ENCODE results near the gene GPC5. TPM values are rescaled to one million over a fixed set of nuclear protein-coding genes. Genes with fewer than 3 reads are reported as not detected.

The GPC5 gene
- total RNA-seq, 2 donors from 2014 or later, result 0.55 to 1.0 TPM

DNA sequence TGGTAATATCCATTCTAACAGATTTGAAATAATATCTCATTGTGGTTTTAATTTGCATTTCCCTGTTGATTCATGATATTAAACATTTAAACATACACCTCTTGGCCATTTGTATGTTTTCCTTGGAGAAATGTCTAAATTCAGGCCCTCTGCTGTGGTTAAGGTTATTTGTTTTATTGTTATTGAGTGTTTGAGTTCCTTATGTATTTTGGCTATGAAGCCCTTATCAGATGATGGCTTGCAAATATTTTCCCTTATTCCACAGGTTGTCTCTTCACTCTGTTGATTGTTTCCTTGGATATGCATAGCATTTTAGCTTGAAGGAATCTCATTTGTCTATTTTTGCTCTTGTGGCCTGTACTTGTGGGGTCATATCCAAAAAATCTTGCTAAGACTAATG lies 303.6 kb downstream of the GPC5 start:
- ATAC-seq, result no peak
- Mint-ChIP-seq H3K4me3 (no peak overlapping the region), H3K4me1 (ENCODE audit: low read depth in 2 of 2) (no peaks in the 10 kb centered on the region), H3K36me3 (no peaks in the 10 kb centered on the region), H3K27ac (no peak overlapping the region), H3K27me3 (no peaks in the 10 kb centered on the region), H3K9me3 (peaks cover 2% of the 10 kb centered on the region)
- DNase-seq (ENCODE audit: low spot score), result no peak

DNA sequence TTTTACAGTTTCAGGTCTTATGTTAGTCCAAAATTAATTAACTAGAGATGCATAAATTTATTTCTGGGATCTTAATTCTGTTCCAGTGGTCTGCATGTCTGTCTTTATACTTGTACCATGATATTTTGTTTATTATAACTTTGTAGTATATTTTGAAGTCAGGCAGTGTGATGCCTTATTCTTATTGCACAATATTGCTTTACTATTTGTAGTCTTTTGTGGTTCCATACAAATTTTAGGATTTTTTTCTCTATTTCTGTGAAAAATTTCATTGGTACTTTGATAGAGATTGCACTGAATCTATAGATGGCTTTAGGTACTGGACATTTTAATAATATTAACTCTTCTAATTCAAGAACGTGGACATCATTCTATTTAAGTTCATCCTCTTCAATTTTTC lies 304.0 kb downstream of the GPC5 start:
- Mint-ChIP-seq H3K4me1 (ENCODE audit: low read depth in 2 of 2) (no peaks in the 10 kb centered on the region), H3K36me3 (no peaks in the 10 kb centered on the region), H3K27me3 (no peaks in the 10 kb centered on the region), H3K9me3 (peaks cover 2% of the 10 kb centered on the region), H3K4me3 (no peak overlapping the region), H3K27ac (no peak overlapping the region)
- ATAC-seq, result no peak
- no peak for DNase-seq (ENCODE audit: low spot score)

DNA sequence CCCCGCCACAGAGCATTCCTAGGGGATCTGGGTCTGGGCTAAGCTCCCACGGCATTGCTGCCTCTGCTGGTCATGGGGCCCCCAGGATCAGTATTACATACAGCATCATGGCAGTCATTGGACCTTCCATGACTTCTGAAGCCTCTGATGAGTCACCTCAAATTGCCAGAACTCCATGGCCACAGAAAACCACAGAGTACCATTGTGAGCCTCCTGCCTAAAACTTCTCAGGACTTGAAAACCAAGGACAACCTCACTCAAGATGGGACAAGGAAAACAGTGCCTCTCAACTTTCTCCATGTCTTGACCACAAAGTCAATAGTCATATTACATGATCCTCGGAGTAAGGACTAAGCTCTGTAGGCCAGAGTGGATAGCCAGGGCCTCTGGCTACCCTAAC lies 306.0 kb downstream of the GPC5 start:
- H3K9me3 Mint-ChIP-seq, result peaks cover 2% of the 10 kb centered on the region
- no peak overlapping the region for H3K4me3 Mint-ChIP-seq
- no peaks in the 10 kb centered on the region for H3K36me3 Mint-ChIP-seq
- ATAC-seq, result no peak
- H3K27me3 Mint-ChIP-seq, result no peaks in the 10 kb centered on the region
- no peak overlapping the region for H3K27ac Mint-ChIP-seq
- no peaks in the 10 kb centered on the region for H3K4me1 Mint-ChIP-seq (ENCODE audit: low read depth in 2 of 2)
- no peak for DNase-seq (ENCODE audit: low spot score)

DNA sequence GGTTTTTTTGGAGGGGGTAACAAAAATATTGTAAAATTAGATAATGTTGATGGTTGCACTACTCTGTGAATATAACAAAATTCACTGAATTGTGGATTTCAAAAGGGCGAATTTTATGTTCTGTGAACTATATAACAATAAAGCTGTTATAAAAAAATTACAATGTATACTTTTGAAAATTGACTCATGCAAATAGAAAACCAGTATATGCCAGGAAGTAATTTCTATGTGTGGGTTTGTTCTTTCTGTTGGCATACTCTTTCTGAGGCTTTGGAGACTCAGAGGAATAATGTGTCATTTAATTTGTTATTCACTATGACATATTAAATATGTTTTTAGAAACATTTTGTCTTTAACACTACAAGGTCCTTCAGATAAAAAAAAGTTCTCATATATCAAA lies 310.1 kb downstream of the GPC5 start:
- no peak overlapping the region for H3K27ac Mint-ChIP-seq
- DNase-seq (ENCODE audit: low spot score) (no peak), ATAC-seq (no peak)
- no peaks in the 10 kb centered on the region for H3K27me3 Mint-ChIP-seq
- H3K36me3 Mint-ChIP-seq, result no peaks in the 10 kb centered on the region
- H3K4me3 Mint-ChIP-seq, result no peak overlapping the region
- H3K9me3 Mint-ChIP-seq, result no peaks in the 10 kb centered on the region
- no peaks in the 10 kb centered on the region for H3K4me1 Mint-ChIP-seq (ENCODE audit: low read depth in 2 of 2)

DNA sequence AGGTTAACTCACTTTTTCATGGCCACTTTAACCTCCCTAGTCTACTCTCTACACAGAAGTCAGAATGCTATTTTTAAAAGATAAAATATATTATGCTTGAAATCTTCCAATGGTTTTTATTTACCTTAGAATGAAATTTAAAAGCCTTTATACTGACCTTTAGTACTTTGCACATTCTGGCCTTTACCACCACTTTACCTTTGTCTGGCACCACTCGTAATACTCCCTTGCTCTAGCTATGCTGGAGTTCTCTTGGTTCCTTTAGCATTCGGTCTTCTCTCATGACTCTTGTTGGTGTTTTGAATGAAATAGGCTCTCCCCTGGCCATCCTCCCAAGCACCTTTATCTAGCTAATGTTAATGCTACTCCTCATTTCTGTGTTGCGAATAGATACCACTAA lies 310.8 kb downstream of the GPC5 start:
- no peaks in the 10 kb centered on the region for H3K4me1 Mint-ChIP-seq (ENCODE audit: low read depth in 2 of 2)
- ATAC-seq (no peak), DNase-seq (ENCODE audit: low spot score) (no peak)
- H3K27me3 Mint-ChIP-seq, result no peaks in the 10 kb centered on the region
- no peak overlapping the region for H3K27ac Mint-ChIP-seq
- H3K36me3 Mint-ChIP-seq, result no peaks in the 10 kb centered on the region
- H3K9me3 Mint-ChIP-seq, result no peaks in the 10 kb centered on the region
- H3K4me3 Mint-ChIP-seq, result no peak overlapping the region

DNA sequence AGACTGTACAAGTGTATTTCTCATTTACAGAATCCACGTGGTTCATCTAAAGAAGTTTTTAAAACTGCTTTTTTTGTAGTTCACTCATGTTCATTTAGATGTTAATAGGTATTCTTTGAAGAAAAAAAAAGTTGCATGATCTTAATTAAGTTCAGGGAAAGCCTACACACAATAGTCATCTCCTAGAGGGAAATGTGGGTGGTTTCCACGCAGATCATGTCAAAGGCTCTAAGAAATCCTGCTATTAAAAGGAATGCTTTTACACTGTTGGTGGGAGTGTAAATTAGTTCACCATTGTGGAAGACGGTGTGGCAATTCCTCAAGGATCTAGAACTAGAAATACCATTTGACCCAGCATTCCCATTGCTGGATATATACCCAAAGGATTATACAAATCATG lies 312.3 kb downstream of the GPC5 start:
- Mint-ChIP-seq H3K36me3 (no peaks in the 10 kb centered on the region), H3K9me3 (no peaks in the 10 kb centered on the region), H3K4me3 (no peak overlapping the region), H3K4me1 (ENCODE audit: low read depth in 2 of 2) (no peaks in the 10 kb centered on the region), H3K27me3 (no peaks in the 10 kb centered on the region), H3K27ac (no peak overlapping the region)
- DNase-seq (ENCODE audit: low spot score) (no peak), ATAC-seq (no peak)

DNA sequence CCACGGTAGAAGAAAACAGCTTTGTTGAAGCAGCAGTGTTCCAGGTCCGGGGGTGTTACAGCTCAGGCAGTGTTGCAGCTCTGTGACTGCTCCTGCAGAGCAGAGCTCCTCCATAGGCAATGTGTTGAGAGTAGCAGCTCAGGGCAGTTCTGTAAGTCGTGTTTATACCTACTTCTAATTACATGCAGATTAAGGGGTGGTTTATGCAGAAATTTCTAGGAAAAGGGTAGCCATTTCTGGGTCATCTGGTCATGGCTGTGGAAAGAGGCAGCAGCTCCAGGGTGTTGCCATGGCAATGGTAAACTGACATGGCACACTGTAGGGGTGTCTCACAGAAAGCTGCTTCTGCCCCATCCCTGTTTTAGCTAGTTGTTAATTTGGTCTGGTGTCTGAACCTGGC lies 316.4 kb downstream of the GPC5 start:
- no peak overlapping the region for H3K27ac Mint-ChIP-seq
- no peaks in the 10 kb centered on the region for H3K27me3 Mint-ChIP-seq
- no peaks in the 10 kb centered on the region for H3K9me3 Mint-ChIP-seq
- ATAC-seq (no peak), DNase-seq (ENCODE audit: low spot score) (no peak)
- no peak overlapping the region for H3K4me3 Mint-ChIP-seq
- H3K4me1 Mint-ChIP-seq (ENCODE audit: low read depth in 2 of 2), result no peaks in the 10 kb centered on the region
- H3K36me3 Mint-ChIP-seq, result no peaks in the 10 kb centered on the region

DNA sequence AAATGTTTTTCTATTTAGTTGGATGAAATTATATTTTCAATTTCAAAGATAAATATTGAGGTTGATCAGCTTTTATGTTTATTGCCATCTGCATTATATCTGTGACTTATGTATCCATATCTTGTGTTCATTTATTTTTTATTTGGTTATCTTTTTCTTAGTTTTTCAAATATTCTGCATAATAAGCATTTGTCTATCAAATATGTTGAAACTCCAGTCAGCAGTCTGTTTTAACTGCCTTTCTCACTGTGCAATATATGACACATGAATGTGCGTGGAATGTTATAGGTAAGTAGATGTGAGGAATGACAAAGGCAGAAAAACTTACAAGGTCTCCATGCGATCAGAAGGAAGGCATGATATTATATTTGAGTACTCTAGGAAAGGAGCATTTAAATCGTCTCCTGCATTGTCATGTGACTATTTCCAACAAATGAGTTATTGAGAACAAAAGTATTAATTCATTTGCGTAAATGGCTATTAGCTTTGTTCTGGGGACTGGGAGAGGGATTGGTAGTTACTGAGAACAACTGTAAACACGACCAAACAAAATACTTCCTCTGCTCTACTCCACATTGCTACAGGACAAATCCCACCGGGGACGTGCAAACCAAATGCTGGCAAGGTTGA lies 318.1 kb downstream of the GPC5 start:
- no peak overlapping the region for H3K27ac Mint-ChIP-seq
- ATAC-seq (no peak), DNase-seq (ENCODE audit: low spot score) (no peak)
- no peaks in the 10 kb centered on the region for H3K27me3 Mint-ChIP-seq
- H3K4me3 Mint-ChIP-seq, result no peak overlapping the region
- no peaks in the 10 kb centered on the region for H3K36me3 Mint-ChIP-seq
- no peaks in the 10 kb centered on the region for H3K4me1 Mint-ChIP-seq (ENCODE audit: low read depth in 2 of 2)
- no peaks in the 10 kb centered on the region for H3K9me3 Mint-ChIP-seq

DNA sequence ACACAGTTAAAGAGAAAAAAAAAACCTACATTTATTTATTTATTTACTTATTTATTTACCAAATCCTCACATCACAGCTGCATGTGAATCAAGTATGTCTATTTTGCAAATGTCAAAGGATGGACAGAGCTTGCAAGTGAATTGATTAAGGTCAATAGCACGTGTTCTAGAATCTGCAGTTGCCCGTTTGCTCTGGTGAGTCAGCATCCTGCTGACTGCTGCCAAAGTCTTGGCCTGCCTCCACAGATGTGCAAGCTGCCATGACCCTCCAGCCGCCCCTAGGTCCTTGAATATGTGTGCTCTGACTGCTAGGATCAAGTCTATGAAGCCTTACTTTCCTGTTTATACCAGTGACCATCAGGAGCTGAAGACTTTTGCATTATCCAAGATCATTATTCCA lies 320.6 kb downstream of the GPC5 start:
- H3K9me3 Mint-ChIP-seq, result no peaks in the 10 kb centered on the region
- no peak overlapping the region for H3K4me3 Mint-ChIP-seq
- ATAC-seq (no peak), DNase-seq (ENCODE audit: low spot score) (no peak)
- no peaks in the 10 kb centered on the region for H3K4me1 Mint-ChIP-seq (ENCODE audit: low read depth in 2 of 2)
- H3K36me3 Mint-ChIP-seq, result no peaks in the 10 kb centered on the region
- H3K27ac Mint-ChIP-seq, result no peak overlapping the region
- no peaks in the 10 kb centered on the region for H3K27me3 Mint-ChIP-seq

DNA sequence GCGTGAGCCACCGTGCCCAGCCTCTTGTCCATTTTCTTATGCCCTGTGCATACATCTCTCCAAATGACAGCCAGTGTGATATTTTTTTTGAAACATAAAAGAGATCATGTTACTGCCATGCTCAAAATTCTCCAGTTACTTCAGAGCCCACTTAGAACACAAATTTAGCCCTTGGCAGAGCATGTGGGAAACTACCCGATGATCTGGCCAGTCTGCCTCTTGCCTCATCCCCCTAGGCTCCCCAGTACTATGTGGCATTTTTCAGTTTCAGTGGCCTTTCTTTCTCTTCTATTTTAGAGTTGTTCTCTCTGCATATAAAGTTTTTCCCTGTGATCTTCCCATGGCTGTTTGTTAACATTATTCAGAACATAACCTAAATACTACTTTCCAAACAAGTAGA lies 323.0 kb downstream of the GPC5 start:
- Mint-ChIP-seq H3K27me3 (no peaks in the 10 kb centered on the region), H3K4me3 (no peak overlapping the region), H3K27ac (no peak overlapping the region), H3K4me1 (ENCODE audit: low read depth in 2 of 2) (no peaks in the 10 kb centered on the region), H3K36me3 (no peaks in the 10 kb centered on the region), H3K9me3 (no peaks in the 10 kb centered on the region)
- DNase-seq (ENCODE audit: low spot score) (no peak), ATAC-seq (no peak)

DNA sequence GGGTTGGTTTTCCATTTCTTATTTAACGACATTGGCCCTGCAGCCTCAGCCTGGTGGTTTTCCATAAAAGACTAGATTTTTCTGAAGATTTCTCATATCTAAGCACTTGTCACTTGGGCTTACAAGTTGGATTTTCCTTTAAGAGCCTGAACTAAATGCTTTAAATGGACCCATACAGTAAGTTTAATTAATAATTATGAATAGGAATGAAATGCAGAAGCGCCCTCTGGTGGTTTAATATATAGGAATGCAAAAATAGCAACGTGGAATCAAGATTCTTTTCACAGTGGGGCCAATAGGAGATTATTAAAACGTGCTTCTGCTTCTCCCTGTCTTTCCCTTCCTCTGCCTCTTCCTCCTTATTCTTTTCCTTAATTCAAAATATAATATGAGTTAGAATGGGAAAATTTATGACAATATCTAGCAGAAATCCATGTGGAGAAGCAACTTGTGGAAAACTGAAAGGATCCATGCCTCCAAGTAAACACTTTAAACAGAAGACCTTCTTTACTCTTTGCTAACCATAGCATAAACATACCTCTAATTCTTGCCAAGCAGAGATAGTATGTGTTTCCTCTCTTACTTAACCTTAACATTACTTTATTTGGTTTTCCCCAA lies 324.0 kb downstream of the GPC5 start:
- H3K27ac Mint-ChIP-seq, result no peak overlapping the region
- H3K36me3 Mint-ChIP-seq, result no peaks in the 10 kb centered on the region
- ATAC-seq (no peak), DNase-seq (ENCODE audit: low spot score) (no peak)
- no peaks in the 10 kb centered on the region for H3K27me3 Mint-ChIP-seq
- H3K4me3 Mint-ChIP-seq, result no peak overlapping the region
- H3K9me3 Mint-ChIP-seq, result no peaks in the 10 kb centered on the region
- no peaks in the 10 kb centered on the region for H3K4me1 Mint-ChIP-seq (ENCODE audit: low read depth in 2 of 2)

DNA sequence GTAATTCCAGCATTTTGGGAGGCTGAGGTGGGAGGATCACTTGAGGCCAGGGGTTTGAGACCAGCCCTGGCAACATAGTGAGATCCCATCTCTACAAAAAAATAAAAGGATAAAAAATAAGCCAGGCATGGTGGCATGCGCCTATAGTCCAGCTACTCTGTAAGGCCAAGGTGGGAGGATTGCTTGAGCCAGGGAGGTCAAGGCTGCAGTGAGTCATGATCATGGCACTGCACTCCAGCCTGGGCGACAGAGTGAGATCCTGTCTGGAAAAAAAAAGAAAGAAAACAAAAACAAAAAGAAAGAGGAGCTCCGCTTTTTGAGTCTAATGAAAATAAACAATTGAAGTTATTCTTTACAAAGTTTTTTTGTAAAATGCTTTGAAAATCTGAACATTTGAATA lies 326.2 kb downstream of the GPC5 start:
- no peaks in the 10 kb centered on the region for H3K27me3 Mint-ChIP-seq
- H3K36me3 Mint-ChIP-seq, result no peaks in the 10 kb centered on the region
- H3K9me3 Mint-ChIP-seq, result peaks cover 3% of the 10 kb centered on the region
- no peak for DNase-seq (ENCODE audit: low spot score)
- H3K4me1 Mint-ChIP-seq (ENCODE audit: low read depth in 2 of 2), result no peaks in the 10 kb centered on the region
- no peak for ATAC-seq
- H3K27ac Mint-ChIP-seq, result no peak overlapping the region
- H3K4me3 Mint-ChIP-seq, result no peak overlapping the region

DNA sequence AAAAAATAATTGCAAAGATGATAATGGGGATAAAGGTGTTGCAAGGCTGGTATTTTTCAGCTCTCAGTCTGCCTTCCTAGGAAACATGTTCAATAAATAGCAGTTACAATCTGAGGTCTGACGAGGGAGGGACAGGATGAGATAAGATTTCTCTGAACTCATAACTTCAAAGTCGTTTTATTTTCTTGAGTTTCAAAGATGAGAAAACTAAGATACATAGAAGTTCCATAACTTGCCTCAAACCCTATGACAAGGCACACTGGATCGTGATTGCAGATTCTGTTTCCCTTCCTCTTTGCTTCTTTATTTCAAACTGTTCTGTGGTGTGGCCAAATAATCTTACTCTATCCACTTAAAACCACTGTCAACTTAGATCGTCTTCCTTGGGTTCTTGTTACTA lies 327.2 kb downstream of the GPC5 start:
- DNase-seq (ENCODE audit: low spot score) (no peak), ATAC-seq (no peak)
- Mint-ChIP-seq H3K4me3 (no peak overlapping the region), H3K36me3 (no peaks in the 10 kb centered on the region), H3K9me3 (peaks cover 3% of the 10 kb centered on the region), H3K27ac (no peak overlapping the region), H3K27me3 (no peaks in the 10 kb centered on the region), H3K4me1 (ENCODE audit: low read depth in 2 of 2) (no peaks in the 10 kb centered on the region)

DNA sequence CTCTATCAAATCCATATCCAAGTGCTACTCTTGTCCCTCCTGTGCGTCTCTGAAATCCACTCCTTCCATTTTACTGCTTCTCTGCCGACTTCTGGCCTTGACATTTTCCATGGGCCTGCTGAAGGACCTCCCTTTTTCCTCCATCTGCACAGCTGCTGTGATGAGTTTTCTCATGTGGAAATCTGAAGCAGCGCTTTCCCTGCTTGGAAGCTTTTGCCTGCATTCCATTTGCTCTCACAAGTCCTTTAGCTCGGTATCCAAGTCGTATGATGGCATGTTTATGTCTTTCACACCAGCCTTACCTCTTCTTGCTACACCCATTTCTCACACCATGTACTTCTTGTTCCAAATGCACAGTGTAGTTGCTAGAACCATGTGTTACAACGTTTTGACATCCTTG lies 328.2 kb downstream of the GPC5 start:
- Mint-ChIP-seq H3K36me3 (no peaks in the 10 kb centered on the region), H3K27ac (no peak overlapping the region), H3K4me3 (no peak overlapping the region), H3K27me3 (no peaks in the 10 kb centered on the region), H3K9me3 (peaks cover 3% of the 10 kb centered on the region), H3K4me1 (ENCODE audit: low read depth in 2 of 2) (no peaks in the 10 kb centered on the region)
- DNase-seq (ENCODE audit: low spot score) (no peak), ATAC-seq (no peak)

DNA sequence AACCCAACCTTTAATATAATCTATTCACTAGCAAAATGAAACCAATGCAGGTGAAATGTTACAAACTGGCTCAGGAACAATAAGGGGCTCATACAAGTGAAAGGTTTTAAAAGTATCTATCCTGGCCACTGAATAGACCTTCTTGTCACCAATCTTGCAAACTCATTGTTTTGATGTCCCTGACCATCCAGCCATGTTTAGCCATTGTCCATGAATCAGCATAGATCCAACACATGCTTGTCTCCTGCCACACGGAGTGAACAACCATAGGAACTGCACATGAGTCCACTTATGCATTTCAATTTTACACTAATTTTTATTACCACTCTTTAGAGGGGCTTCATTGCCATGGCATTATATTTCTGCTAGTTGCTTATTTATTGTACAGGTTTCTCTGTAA lies 331.4 kb downstream of the GPC5 start:
- no peak for DNase-seq (ENCODE audit: low spot score)
- no peak overlapping the region for H3K4me3 Mint-ChIP-seq
- no peaks in the 10 kb centered on the region for H3K4me1 Mint-ChIP-seq (ENCODE audit: low read depth in 2 of 2)
- H3K9me3 Mint-ChIP-seq, result peaks cover 6% of the 10 kb centered on the region
- ATAC-seq, result no peak
- peaks cover 6% of the 10 kb centered on the region for H3K36me3 Mint-ChIP-seq
- no peak overlapping the region for H3K27ac Mint-ChIP-seq
- H3K27me3 Mint-ChIP-seq, result no peaks in the 10 kb centered on the region
